CD4-positive, CD25-positive, alpha-beta regulatory T cell (primary cell): ENCODE measurements around the gene NIM1K. TPM values are rescaled to one million over a fixed set of nuclear protein-coding genes. Genes with fewer than 3 reads are reported as not detected.

Source experiments
- ATAC-seq, 2 donors: fragments of 150-1000 bp; cut with Tn5 transposase; one replicate each; pipeline ENCODE4 v1.10.0; 2021; ENCODE audit warnings: low read depth in 2 of 2, moderate number of reproducible peaks in 2 of 2, moderate library complexity in 1 of 2
- DNase-seq, 3 donors: peaks; one replicate each; pipeline versions ENCODE4 v3.0.0 to v3.0.0-alpha.2; 2012 to 2022; ENCODE audit warnings: mixed read lengths in 1 of 3
- H3K27ac ChIP-seq: one replicate; pipeline ENCODE4 v1.7.0; 2013; ENCODE audit warnings: mild to moderate bottlenecking, low read length; ENCODE audit not compliant: insufficient read depth, poor library complexity, severe bottlenecking
- H3K27me3 ChIP-seq: one replicate; pipeline ENCODE4 v1.7.0; 2013; ENCODE audit warnings: low read length; ENCODE audit not compliant: control insufficient read depth, insufficient read depth
- H3K36me3 ChIP-seq: one replicate; pipeline ENCODE4 v1.7.0; 2013; ENCODE audit warnings: mild to moderate bottlenecking, low read length, moderate library complexity; ENCODE audit not compliant: control insufficient read depth, insufficient read depth
- H3K4me1 ChIP-seq: 2 replicates; pipeline ENCODE4 v1.7.0; 2013; ENCODE audit warnings: mild to moderate bottlenecking, low read length; ENCODE audit not compliant: insufficient read depth, control insufficient read depth, poor library complexity, severe bottlenecking
- H3K4me3 ChIP-seq: one replicate; pipeline ENCODE4 v1.7.0; 2013; ENCODE audit warnings: low read depth, mild to moderate bottlenecking, low read length, moderate library complexity
- H3K9me3 ChIP-seq, 2 experiments: 1 replicate in 1 of 2; 2 replicates in 1 of 2; pipeline ENCODE4 v1.7.0; 2013; ENCODE audit warnings: low read length in 2 of 2, mild to moderate bottlenecking in 1 of 2, moderate library complexity in 1 of 2; ENCODE audit not compliant: control insufficient read depth in 2 of 2
- H3K27ac Mint-ChIP-seq, 3 donors: one replicate each; pipeline ENCODE4 v1.8.0; 2020 to 2022; ENCODE audit warnings: mild to moderate bottlenecking in 3 of 3, mixed read lengths in 3 of 3, moderate library complexity in 2 of 3
- H3K27me3 Mint-ChIP-seq: one replicate; pipeline ENCODE4 v1.8.0; 2022; ENCODE audit warnings: mild to moderate bottlenecking, mixed read lengths
- H3K36me3 Mint-ChIP-seq: one replicate; pipeline ENCODE4 v1.8.0; 2020; ENCODE audit warnings: mixed read lengths
- H3K4me1 Mint-ChIP-seq, 4 donors: one replicate each; pipeline ENCODE4 v1.8.0; 2020 to 2022; ENCODE audit warnings: mixed read lengths in 4 of 4, mild to moderate bottlenecking in 1 of 4
- H3K4me3 Mint-ChIP-seq, 4 donors: one replicate each; pipeline ENCODE4 v1.8.0; 2020 to 2022; ENCODE audit warnings: mild to moderate bottlenecking in 4 of 4, mixed read lengths in 4 of 4, moderate library complexity in 3 of 4
- H3K9me3 Mint-ChIP-seq, 7 donors: one replicate each; pipeline ENCODE4 v1.8.0; 2020 to 2022; ENCODE audit warnings: mixed read lengths in 7 of 7, mild to moderate bottlenecking in 3 of 7, moderate library complexity in 2 of 7
- polyA plus RNA-seq, 4 donors: library from polyadenylated mRNA; unstranded; fragments of 300-500 nt; fragmentation: Illumina TruSeq; gene quantifications; one replicate each; pipeline ENCODE4 v1.2.3, GENCODE V29; 2021
- total RNA-seq: library from RNA; stranded (reverse); gene quantifications from one replicate; pipeline ENCODE4 v1.2.3, GENCODE V29; 2022

Gene NIM1K
- total and polyA plus RNA-seq, 5 donors from 2014 or later, result 0.16 to 0.67 (median 0.26) TPM; not detected in 2

- ATAC-seq (no peak), DNase-seq (no peak)
- H3K4me1 ChIP-seq, result no peaks in the 10 kb centered on the region
- no peaks in the 10 kb centered on the region for H3K36me3 ChIP-seq
- peaks cover 18% of the 10 kb centered on the region for H3K27me3 Mint-ChIP-seq
- no peak overlapping the region for H3K27ac Mint-ChIP-seq
- H3K36me3 Mint-ChIP-seq, result peaks cover 3% of the 10 kb centered on the region
- H3K27me3 ChIP-seq, result no peaks in the 10 kb centered on the region
- H3K27ac ChIP-seq, result no peak overlapping the region
- H3K9me3 ChIP-seq, result no peaks in the 10 kb centered on the region
- H3K4me3 ChIP-seq, result no peak overlapping the region
- peaks cover 0 to 4% (median 0%) of the 10 kb centered on the region in 4 donors for H3K4me1 Mint-ChIP-seq
- H3K9me3 Mint-ChIP-seq, result peaks cover 0 to 2% (median 0%) of the 10 kb centered on the region in 7 donors
- no peak overlapping the region for H3K4me3 Mint-ChIP-seq
These were observed 11.3 kb downstream of the NIM1K start for GRCh38 chr5:43203373-43203772.

GRCh38 chr5:43204958-43205357, 12.9 kb downstream of the NIM1K start:
- Histone ChIP-seq H3K4me1 (no peaks in the 10 kb centered on the region), H3K27me3 (no peaks in the 10 kb centered on the region), H3K4me3 (no peak overlapping the region), H3K27ac (no peak overlapping the region), H3K9me3 (no peaks in the 10 kb centered on the region), H3K36me3 (no peaks in the 10 kb centered on the region)
- Mint-ChIP-seq H3K27ac (no peak overlapping the region), H3K4me3 (no peak overlapping the region), H3K4me1 (peaks cover 0 to 4% (median 0%) of the 10 kb centered on the region in 4 donors), H3K36me3 (peaks cover 3% of the 10 kb centered on the region), H3K9me3 (peaks cover 0 to 2% (median 0%) of the 10 kb centered on the region in 7 donors), H3K27me3 (peaks cover 28% of the 10 kb centered on the region)
- ATAC-seq (no peak), DNase-seq (no peak)

- peaks cover 6% of the 10 kb centered on the region for H3K27me3 ChIP-seq
- DNase-seq (no peak), ATAC-seq (no peak)
- no peak overlapping the region for H3K4me3 ChIP-seq
- no peak overlapping the region for H3K27ac Mint-ChIP-seq
- H3K4me1 ChIP-seq, result no peaks in the 10 kb centered on the region
- no peak overlapping the region for H3K4me3 Mint-ChIP-seq
- H3K4me1 Mint-ChIP-seq, result peaks cover 0 to 4% (median 0%) of the 10 kb centered on the region in 4 donors
- H3K9me3 ChIP-seq, result no peaks in the 10 kb centered on the region
- no peaks in the 10 kb centered on the region for H3K36me3 ChIP-seq
- H3K27ac ChIP-seq, result no peak overlapping the region
- peaks cover 37% of the 10 kb centered on the region for H3K27me3 Mint-ChIP-seq
- H3K9me3 Mint-ChIP-seq, result peaks cover 0 to 4% (median 0%) of the 10 kb centered on the region in 7 donors
- no peaks in the 10 kb centered on the region for H3K36me3 Mint-ChIP-seq
These were observed 15.6 kb downstream of the NIM1K start for GRCh38 chr5:43207601-43208000.

GRCh38 chr5:43208658-43209057, 16.6 kb downstream of the NIM1K start:
- Histone ChIP-seq H3K4me1 (no peaks in the 10 kb centered on the region), H3K36me3 (no peaks in the 10 kb centered on the region), H3K27ac (no peak overlapping the region), H3K9me3 (no peaks in the 10 kb centered on the region), H3K27me3 (peaks cover 6% of the 10 kb centered on the region), H3K4me3 (no peak overlapping the region)
- Mint-ChIP-seq H3K27ac (no peak overlapping the region), H3K36me3 (no peaks in the 10 kb centered on the region), H3K27me3 (peaks cover 34% of the 10 kb centered on the region), H3K4me1 (no peaks in the 10 kb centered on the region), H3K4me3 (no peak overlapping the region), H3K9me3 (peaks cover 0 to 2% (median 0%) of the 10 kb centered on the region in 7 donors)
- ATAC-seq, result no peak
- DNase-seq, result no peak

- peaks cover 0 to 2% (median 0%) of the 10 kb centered on the region in 7 donors for H3K9me3 Mint-ChIP-seq
- H3K27me3 Mint-ChIP-seq, result peaks cover 34% of the 10 kb centered on the region
- Histone ChIP-seq H3K36me3 (no peaks in the 10 kb centered on the region), H3K4me1 (no peaks in the 10 kb centered on the region), H3K9me3 (no peaks in the 10 kb centered on the region), H3K27ac (no peak overlapping the region), H3K4me3 (no peak overlapping the region), H3K27me3 (peaks cover 6% of the 10 kb centered on the region)
- H3K36me3 Mint-ChIP-seq, result no peaks in the 10 kb centered on the region
- H3K4me1 Mint-ChIP-seq, result no peaks in the 10 kb centered on the region
- no peak for ATAC-seq
- H3K4me3 Mint-ChIP-seq, result no peak overlapping the region
- no peak for DNase-seq
- H3K27ac Mint-ChIP-seq, result no peak overlapping the region
These were observed 17.0 kb downstream of the NIM1K start for GRCh38 chr5:43209060-43209459.

- peaks cover 0 to 2% (median 0%) of the 10 kb centered on the region in 7 donors for H3K9me3 Mint-ChIP-seq
- no peaks in the 10 kb centered on the region for H3K36me3 Mint-ChIP-seq
- Histone ChIP-seq H3K36me3 (no peaks in the 10 kb centered on the region), H3K9me3 (no peaks in the 10 kb centered on the region), H3K27me3 (peaks cover 6% of the 10 kb centered on the region), H3K4me3 (no peak overlapping the region), H3K27ac (no peak overlapping the region), H3K4me1 (no peaks in the 10 kb centered on the region)
- ATAC-seq (no peak), DNase-seq (no peak)
- peaks cover 34% of the 10 kb centered on the region for H3K27me3 Mint-ChIP-seq
- H3K4me3 Mint-ChIP-seq, result no peak overlapping the region
- no peak overlapping the region for H3K27ac Mint-ChIP-seq
- peaks cover 0 to under 1% (median 0%) of the 10 kb centered on the region in 4 donors for H3K4me1 Mint-ChIP-seq
These were observed 17.8 kb downstream of the NIM1K start for GRCh38 chr5:43209833-43210232.

- Histone ChIP-seq H3K27me3 (peaks cover 6% of the 10 kb centered on the region), H3K4me3 (no peak overlapping the region), H3K27ac (no peak overlapping the region), H3K9me3 (no peaks in the 10 kb centered on the region), H3K36me3 (no peaks in the 10 kb centered on the region), H3K4me1 (no peaks in the 10 kb centered on the region)
- Mint-ChIP-seq H3K9me3 (peaks cover 0 to 2% (median 0%) of the 10 kb centered on the region in 7 donors), H3K27me3 (peaks cover 38% of the 10 kb centered on the region), H3K4me1 (peaks cover 0 to 3% (median 0%) of the 10 kb centered on the region in 4 donors), H3K36me3 (no peaks in the 10 kb centered on the region), H3K4me3 (no peak overlapping the region), H3K27ac (no peak overlapping the region)
- no peak for DNase-seq
- no peak for ATAC-seq
These were observed 18.5 kb downstream of the NIM1K start for GRCh38 chr5:43210570-43210969.

- Histone ChIP-seq H3K4me3 (no peak overlapping the region), H3K27me3 (peaks cover 8% of the 10 kb centered on the region), H3K36me3 (no peaks in the 10 kb centered on the region), H3K27ac (no peak overlapping the region), H3K9me3 (no peaks in the 10 kb centered on the region), H3K4me1 (no peaks in the 10 kb centered on the region)
- DNase-seq, result no peak
- peaks cover 0 to 3% (median 0%) of the 10 kb centered on the region in 4 donors for H3K4me1 Mint-ChIP-seq
- ATAC-seq, result no peak
- no peaks in the 10 kb centered on the region for H3K36me3 Mint-ChIP-seq
- peaks cover 0 to 2% (median 0%) of the 10 kb centered on the region in 7 donors for H3K9me3 Mint-ChIP-seq
- H3K27ac Mint-ChIP-seq, result no peak overlapping the region
- peaks cover 27% of the 10 kb centered on the region for H3K27me3 Mint-ChIP-seq
- H3K4me3 Mint-ChIP-seq, result no peak overlapping the region
These were observed 21.9 kb downstream of the NIM1K start for GRCh38 chr5:43213951-43214350.
